ENCODE results near the gene ATF7. TPM values are rescaled to one million over a fixed set of nuclear protein-coding genes. Genes with fewer than 3 reads are reported as not detected.
A peak's percentile ranks its signal among the peaks of the same experiment; 100 is the strongest.
"Not testable (repeated sequence)": the region's sequence is repeated elsewhere in the genome, so short reads cannot be mapped to it uniquely, and the experiment has no call there.

Gene ATF7
- total and polyA plus RNA-seq, 2 of the 4 experiments (the other 2 are of a cell fraction) = 7.0 to 16.3 TPM

- peaks cover 17% of the 10 kb centered on the region for H3K4me1 ChIP-seq (ENCODE audit: control insufficient read depth, insufficient read depth, low read length)
- H2BK15ac ChIP-seq (ENCODE audit: low read depth, low read length); H2AK5ac ChIP-seq (ENCODE audit: low read depth, low read length); H2AK9ac ChIP-seq (replicated peaks; ENCODE audit: low read depth, low read length, poor library complexity); H4K5ac ChIP-seq (ENCODE audit: low read depth, low read length); H3K9ac ChIP-seq (ENCODE audit: low read depth, low read length); H2AFZ ChIP-seq (replicated peaks; ENCODE audit: low read length, poor library complexity); POLR2A ChIA-PET (ENCODE audit: unreplicated experiment); H2BK5ac ChIP-seq (ENCODE audit: low read depth, low read length, poor library complexity, severe bottlenecking); in situ Hi-C loops (cut with MboI; ENCODE audit: low sequenced_read_pairs); dilution Hi-C loops (cut with HindIII; ENCODE audit: low sequenced_read_pairs, unreplicated experiment); H3K4me3 ChIP-seq (ENCODE audit: insufficient read depth, low read depth, low read length); BruUV-seq (replicated peaks); H3K27me3 ChIP-seq (ENCODE audit: control insufficient read depth, insufficient read depth, low read length); H3K56ac ChIP-seq (ENCODE audit: extremely low read depth, insufficient read depth, low read length); H3K14ac ChIP-seq (replicated peaks; ENCODE audit: low read depth, low read length); H3K18ac ChIP-seq (ENCODE audit: low read depth, low read length); H4K8ac ChIP-seq (ENCODE audit: low read depth in 2 of 2, low read length in 2 of 2); H2BK120ac ChIP-seq (ENCODE audit: low read depth, low read length); H3K4me2 ChIP-seq (ENCODE audit: low read depth, low read length); H3K27ac ChIP-seq (ENCODE audit: insufficient read depth, low read length); intact Hi-C loops (cut with micrococcal nuclease); H3K23ac ChIP-seq (ENCODE audit: low read depth, low read length); H4K91ac ChIP-seq (ENCODE audit: insufficient read depth, low read depth, low read length); H2BK20ac ChIP-seq (ENCODE audit: low read depth, low read length); H3K4ac ChIP-seq (ENCODE audit: low read depth, low read length); H3K9me3 ChIP-seq (ENCODE audit: control insufficient read depth, insufficient read depth, low read length): not testable (repeated sequence)
- CTCF ChIA-PET = interaction anchor here (1.2 to 1.7 kb wide), 2 partner anchors 10 to 27 kb away, joined by 3 to 14 read pairs; no protein-coding TSS in a partner anchor
- TF ChIP-seq RFX5 (IDR thresholded peaks at IDR 0.05; ENCODE audit: low read depth, low read length) = peak; percentile 44; the same call in 1 of the 2 replicates
- H3K9me1 ChIP-seq (ENCODE audit: insufficient read depth, low read length) = peaks cover 11% of the 10 kb centered on the region; the same call in 1 of the 2 replicates
- ATAC-seq (ENCODE audit: low read depth) (peak; percentile 21; the same call in 1 of the 2 replicates), DNase-seq (peak; percentile 56)
- H3K79me1 ChIP-seq (ENCODE audit: low read depth in 1 of 2, low read length in 2 of 2) = peaks cover 34 to 88% of the 10 kb centered on the region in 2 experiments
- H4K20me1 ChIP-seq (ENCODE audit: insufficient read depth, low read length) = peaks cover 86% of the 10 kb centered on the region
- WGBS, 2 experiments (ENCODE audit: extremely low coverage in 2 of 2, insufficient read length in 1 of 2) = 53% methylated on average over 4 of the region's 6 CpGs; no CpG with 5 or more reads in 1 of the 2 experiments
- peaks cover 79% of the 10 kb centered on the region for H3K36me3 ChIP-seq (ENCODE audit: control insufficient read depth, insufficient read depth, low read length)
Observed at GRCh38 chr12:53481458-53481857, 144.7 kb downstream of the ATF7 start.

Measured in IMR-90 (cell line).